ENCODE results near the gene NAP1L5.
A peak's percentile ranks its signal among the peaks of the same experiment; 100 is the strongest.

The NAP1L5 gene

GRCh38 chr4:88722276-88722780, 24.7 kb upstream of the NAP1L5 start:
- no peak for DNase-seq (ENCODE audit: low read depth)

- no peak for DNase-seq (ENCODE audit: low read depth)
Measured at GRCh38 chr4:88720451-88721428, 23.1 kb upstream of the NAP1L5 start.

GRCh38 chr4:88719381-88719780, 21.8 kb upstream of the NAP1L5 start:
- DNase-seq (ENCODE audit: low read depth), result no peak

- no peak for DNase-seq (ENCODE audit: low read depth)
Measured at GRCh38 chr4:88718098-88718497, 20.5 kb upstream of the NAP1L5 start.

DNA sequence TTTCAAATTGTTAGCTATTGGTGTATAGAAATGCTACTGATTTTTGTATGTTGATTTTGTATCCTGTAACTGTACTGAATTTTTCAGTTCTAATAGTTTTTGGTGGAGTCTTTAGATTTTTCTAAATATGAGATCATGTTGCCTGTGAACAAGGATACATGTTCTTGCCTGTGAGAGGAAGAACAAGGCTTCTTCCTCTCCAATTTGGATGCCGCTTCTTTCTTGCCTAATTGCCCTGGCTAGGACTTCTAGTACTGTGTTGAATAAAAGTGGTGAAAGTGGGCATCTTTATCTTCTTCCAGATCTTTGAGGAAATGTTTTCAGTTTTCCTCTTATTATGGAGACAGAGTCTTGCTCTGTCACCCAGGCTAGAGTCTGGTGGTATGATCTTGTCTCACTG, 16.2 kb upstream of the NAP1L5 start:
- no peak for DNase-seq (ENCODE audit: low read depth)

GRCh38 chr4:88709989-88710388, 12.4 kb upstream of the NAP1L5 start:
- DNase-seq (ENCODE audit: low read depth), result no peak

DNA sequence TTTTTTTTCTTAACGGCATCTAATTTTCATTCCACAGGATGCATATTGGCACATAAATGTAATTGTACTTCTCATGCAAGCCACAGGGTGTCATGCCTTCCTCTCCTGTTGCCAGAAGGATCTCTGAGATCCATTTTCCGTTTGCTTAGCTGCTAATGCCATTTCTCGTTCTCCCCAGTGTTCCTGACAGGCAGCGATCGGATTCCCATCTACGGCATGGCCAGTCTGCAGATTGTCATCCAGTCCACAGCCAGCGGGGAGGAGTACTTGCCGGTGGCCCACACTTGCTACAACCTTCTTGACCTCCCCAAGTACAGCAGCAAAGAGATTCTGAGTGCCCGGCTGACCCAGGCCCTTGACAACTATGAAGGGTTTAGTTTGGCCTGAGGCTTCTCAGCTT, 8.9 kb upstream of the NAP1L5 start:
- DNase-seq (ENCODE audit: low read depth), result no peak

DNA sequence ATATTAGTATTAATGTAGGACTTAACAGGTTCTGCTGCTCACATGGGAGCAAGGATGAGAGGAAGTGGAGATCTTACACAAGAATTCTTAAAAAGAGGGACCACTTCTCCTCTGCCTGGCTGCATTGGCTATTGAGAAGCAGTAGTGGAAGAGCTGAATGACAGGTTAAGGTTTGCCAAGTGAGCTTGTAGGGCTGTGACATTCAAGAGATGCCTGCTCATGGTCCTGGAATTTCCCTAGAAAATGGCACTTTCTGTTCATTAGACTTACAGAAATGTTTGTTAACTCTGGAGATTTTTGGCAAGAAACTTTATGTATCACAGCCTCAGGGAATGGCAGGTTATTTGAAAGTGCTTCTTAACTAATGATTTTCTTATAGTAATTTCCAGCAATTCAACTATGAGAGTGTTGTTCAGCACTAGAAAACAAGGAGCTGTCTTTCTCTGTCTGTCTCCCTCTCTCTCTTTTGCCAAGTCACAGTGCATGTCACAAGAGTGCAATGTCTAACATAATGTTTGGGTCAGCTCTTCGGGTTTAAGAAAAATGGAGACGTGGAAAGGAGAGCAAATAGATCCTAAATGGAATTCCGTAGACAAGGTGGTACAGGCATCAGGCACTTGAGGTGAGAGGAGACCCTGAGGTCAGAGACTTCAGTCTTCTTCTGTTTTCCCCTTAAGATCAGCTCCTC, 8.3 kb upstream of the NAP1L5 start:
- DNase-seq (ENCODE audit: low read depth), result no peak

- DNase-seq (ENCODE audit: low read depth), result no peak
Measured at GRCh38 chr4:88705223-88705622, 7.6 kb upstream of the NAP1L5 start.

DNA sequence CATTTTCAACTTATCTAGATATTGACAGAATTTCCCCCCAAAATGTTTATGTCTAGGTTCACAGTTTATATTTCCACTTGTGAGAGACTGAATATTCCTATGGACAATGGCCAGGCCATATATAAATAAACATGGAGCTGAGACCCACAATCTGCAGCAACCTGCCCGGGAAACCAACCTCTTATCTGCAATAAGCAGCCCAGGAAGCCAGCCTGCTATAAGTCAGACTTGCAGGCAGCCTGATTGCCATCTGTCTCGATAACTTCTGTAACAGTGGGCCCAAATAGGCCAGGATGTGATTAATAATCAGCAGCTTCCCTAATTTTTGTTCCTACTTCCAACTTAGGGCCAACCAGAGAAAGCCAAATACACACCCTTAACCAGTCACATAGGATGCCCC, 5.2 kb upstream of the NAP1L5 start:
- DNase-seq (ENCODE audit: low read depth), result no peak

- DNase-seq (ENCODE audit: low read depth), result no peak
Measured at GRCh38 chr4:88698519-88698918, 890 bp upstream of the NAP1L5 start.

DNA sequence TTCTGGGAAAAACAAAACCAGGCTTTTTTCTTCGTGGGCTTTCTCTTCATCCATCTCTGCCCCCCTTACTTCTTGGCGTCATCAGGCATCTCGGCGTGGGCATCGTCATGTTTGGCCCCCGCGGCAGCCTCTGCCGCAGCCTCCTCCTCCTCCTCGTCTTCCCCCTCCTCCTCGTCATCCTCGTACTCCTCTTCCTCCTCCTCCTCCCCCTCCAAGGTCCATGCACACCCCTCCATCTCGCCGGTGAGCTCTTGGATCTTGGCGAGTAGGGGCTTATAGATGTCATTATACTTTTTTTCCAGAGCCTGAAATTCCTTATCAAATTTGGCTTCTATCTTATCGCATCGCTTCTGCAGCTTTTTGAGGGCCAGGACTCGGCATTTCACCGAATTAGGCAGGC, 488 bp downstream of the NAP1L5 start:
- DNase-seq (ENCODE audit: low read depth), result no peak

- DNase-seq (ENCODE audit: low read depth), result no peak
Measured at GRCh38 chr4:88696630-88697029, 999 bp downstream of the NAP1L5 start.

DNA sequence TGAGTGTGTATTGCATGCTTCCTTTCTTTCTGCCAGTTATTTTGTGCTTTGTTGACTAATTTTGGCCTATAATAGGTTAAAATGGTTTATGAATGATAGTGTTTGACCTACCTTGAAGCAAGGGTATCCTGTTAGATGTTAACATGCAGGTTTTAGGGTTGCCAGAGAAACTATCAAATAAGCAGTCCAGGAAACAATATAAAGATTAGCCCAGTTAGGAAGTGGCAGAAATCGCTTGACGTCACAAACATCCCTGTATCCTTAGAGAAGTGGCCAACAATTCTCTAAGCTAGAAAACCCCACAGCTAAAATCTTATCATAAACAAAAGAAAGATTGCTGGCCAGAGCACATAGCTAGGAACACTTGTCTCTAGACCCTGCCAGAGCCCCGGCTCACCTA, 3.8 kb downstream of the NAP1L5 start:
- DNase-seq (ENCODE audit: low read depth), result no peak

GRCh38 chr4:88690355-88690754, 7.3 kb downstream of the NAP1L5 start:
- no peak for DNase-seq (ENCODE audit: low read depth)

DNA sequence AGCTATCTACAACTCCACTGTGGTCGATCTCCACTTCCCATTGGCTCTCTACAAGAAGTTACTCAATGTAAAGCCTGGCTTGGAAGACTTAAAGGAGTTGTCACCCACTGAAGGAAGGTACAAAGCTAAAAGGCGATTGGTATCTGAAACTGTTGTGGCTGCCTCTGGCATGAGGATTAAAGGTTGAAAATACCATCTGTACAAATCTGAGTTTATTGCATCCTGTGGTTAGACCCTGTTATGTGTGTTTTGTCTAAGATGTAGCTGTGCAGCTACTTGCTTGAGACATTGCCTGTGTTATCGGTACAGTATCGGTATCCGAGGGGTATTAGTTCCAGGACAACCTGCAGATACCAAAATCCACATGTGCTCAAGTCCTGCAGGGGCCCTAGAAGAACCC, 16.4 kb downstream of the NAP1L5 start:
- DNase-seq (ENCODE audit: low read depth), result no peak

- DNase-seq (ENCODE audit: low read depth), result no peak
Measured at GRCh38 chr4:88675543-88675942, 22.1 kb downstream of the NAP1L5 start.

DNA sequence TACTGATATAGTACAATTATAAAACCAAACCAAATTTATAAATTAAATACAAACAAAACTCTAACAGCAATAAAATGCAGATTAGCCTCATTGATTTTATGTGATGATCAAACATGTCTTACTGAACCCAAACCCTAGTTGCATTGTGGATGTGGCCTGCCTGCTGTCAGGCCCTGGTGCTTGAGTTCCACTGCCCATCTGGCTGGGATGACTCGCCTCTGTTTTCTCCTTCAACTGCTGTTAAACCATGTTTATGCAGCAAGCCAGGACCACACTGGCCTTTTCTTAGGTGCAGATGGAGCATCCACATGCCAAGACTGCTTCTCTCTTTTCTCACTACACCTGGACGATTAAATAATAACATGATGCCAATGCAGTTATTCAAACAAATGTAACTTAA, 22.6 kb downstream of the NAP1L5 start:
- DNase-seq (ENCODE audit: low read depth), result no peak

DNA sequence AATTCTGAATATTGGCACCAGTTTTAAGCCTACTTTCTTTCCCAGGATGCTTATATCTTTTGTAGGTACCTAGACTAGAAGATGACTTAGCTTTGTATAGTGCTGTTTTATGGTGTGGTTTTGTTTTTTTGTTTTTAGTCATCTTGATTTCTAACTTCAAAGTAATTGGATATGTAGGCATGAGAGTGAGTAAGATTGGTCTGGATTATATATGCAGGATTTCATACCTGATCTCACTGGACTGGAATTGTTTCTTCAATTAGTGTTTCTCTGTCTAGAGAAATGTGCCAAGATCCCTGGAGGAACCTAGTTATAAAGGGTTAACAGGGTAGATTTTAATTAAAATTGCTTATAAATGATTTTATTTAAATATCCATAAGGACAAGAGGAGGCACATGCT, 23.1 kb downstream of the NAP1L5 start:
- DNase-seq (ENCODE audit: low read depth), result no peak

- no peak for DNase-seq (ENCODE audit: low read depth)
Measured at GRCh38 chr4:88673886-88674285, 23.7 kb downstream of the NAP1L5 start.

DNA sequence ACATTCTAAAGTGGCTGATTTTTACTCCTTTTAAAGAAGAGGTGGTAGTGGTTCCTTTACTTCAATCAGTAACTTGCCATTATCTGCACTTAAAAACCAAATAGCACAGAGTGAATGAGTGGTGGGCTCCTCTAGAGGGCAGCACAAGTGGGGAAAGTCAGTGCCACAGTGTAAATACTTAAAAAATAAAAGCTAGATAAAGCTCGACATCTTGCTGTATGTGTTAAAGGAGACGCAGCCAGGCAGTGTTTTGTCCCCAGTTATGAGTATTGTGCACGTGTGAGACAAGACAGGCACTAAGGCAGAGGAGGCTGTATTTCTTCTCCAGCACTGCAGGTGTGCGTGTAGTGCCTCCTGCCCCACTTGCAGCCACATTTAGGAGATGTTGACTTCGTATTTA, 24.6 kb downstream of the NAP1L5 start:
- no peak for DNase-seq (ENCODE audit: low read depth)

DNA sequence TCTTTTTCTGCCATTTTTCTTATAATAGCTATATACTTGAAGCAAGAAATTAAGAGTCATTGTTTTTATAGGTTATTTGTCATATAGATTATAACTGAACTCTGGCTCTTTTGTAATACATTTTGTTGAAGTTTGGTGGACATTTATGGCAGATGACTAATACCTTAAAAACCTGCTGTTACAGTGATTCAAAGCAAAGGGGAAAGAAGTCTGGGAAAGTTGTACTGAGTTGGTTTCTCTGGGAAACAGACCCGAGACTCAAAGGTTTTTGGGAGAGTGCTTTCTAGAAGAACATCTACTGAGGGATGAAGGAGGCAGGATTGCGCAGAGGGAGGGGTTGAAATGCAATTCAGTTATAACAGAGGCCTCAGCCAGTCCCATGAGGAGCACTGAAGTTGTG, 35.9 kb downstream of the NAP1L5 start:
- DNase-seq (ENCODE audit: low read depth), result peak; percentile 68
